Astrocyte (in vitro differentiated cells and primary cell): ENCODE measurements around the gene CST8.

ENCODE experiments used
- EZH2 ChIP-seq: IDR thresholded peaks from 2 replicates; pipeline ENCODE4 v1.6.1; 2012; ENCODE audit warnings: mild to moderate bottlenecking, low read length, inconsistent platforms; ENCODE audit not compliant: insufficient read depth
- TF ChIP-seq, protein P1 (sequence below): IDR thresholded peaks from 2 replicates; pipeline ENCODE4 v1.5.1; 2011; ENCODE audit warnings: low read depth, mild to moderate bottlenecking, inconsistent platforms, low read length, moderate library complexity; ENCODE audit not compliant: insufficient read depth

DNA sequence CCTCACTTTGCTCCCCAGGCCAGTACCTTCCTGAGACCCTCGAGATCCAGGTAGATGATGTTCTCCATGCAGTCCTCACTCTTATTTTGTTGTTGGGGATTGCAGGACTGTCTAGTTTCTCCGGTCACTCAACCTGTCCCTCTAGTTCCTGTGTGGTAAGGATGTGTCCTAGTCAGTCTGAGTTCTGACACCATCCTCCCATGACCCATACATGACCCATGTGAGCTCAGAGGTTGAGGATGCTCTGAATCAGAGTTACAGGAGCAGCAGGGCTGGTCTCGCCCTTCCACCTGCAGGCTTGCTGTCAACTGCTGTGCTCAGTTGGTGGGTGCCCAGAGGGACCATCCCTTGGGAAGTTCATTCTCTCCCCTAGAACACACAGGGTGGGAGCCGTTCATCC, 11.9 kb upstream of the CST8 start:
- TF ChIP-seq, protein P1, sequence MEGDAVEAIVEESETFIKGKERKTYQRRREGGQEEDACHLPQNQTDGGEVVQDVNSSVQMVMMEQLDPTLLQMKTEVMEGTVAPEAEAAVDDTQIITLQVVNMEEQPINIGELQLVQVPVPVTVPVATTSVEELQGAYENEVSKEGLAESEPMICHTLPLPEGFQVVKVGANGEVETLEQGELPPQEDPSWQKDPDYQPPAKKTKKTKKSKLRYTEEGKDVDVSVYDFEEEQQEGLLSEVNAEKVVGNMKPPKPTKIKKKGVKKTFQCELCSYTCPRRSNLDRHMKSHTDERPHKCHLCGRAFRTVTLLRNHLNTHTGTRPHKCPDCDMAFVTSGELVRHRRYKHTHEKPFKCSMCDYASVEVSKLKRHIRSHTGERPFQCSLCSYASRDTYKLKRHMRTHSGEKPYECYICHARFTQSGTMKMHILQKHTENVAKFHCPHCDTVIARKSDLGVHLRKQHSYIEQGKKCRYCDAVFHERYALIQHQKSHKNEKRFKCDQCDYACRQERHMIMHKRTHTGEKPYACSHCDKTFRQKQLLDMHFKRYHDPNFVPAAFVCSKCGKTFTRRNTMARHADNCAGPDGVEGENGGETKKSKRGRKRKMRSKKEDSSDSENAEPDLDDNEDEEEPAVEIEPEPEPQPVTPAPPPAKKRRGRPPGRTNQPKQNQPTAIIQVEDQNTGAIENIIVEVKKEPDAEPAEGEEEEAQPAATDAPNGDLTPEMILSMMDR = no peak
- TF ChIP-seq EZH2 = no peak
